ENCODE data around the gene PHACTR3. TPM values are rescaled to one million over a fixed set of nuclear protein-coding genes. Genes with fewer than 3 reads are reported as not detected.

Gene PHACTR3
- total and polyA plus RNA-seq, 2 of the 8 experiments (the other 6 are each of a cell fraction or from before 2014, with no cell fraction given): 0.05 to 0.13 TPM

GRCh38 chr20:59818911-59819310 is 214.6 kb downstream of the PHACTR3 start (continued):
- TF ChIP-seq CHD7 (IDR thresholded peaks at IDR 0.05; ENCODE audit: insufficient replicate concordance, low read length): no peak
- no peak for TF ChIP-seq CEBPB (IDR thresholded peaks at IDR 0.05; ENCODE audit: low read depth, low read length)
- no peak for TF ChIP-seq SP2 (IDR thresholded peaks at IDR 0.05; ENCODE audit: low read length)
- no peak for TF ChIP-seq YY1 (IDR thresholded peaks at IDR 0.05; ENCODE audit: low read depth, low read length)
- no peak for TF ChIP-seq KDM5A (IDR thresholded peaks at IDR 0.05; ENCODE audit: low read length)
- no peak for TF ChIP-seq RXRA (IDR thresholded peaks at IDR 0.05; ENCODE audit: insufficient read depth, low read depth, low read length)
- no peak for TF ChIP-seq CHD1 (IDR thresholded peaks at IDR 0.05; ENCODE audit: low read depth, low read length)
- no peak for TF ChIP-seq SIX5 (IDR thresholded peaks at IDR 0.05; ENCODE audit: low read depth, low read length)
- no peak for TF ChIP-seq GABPA (IDR thresholded peaks at IDR 0.05; ENCODE audit: borderline replicate concordance, insufficient read depth, low read length)
- TF ChIP-seq RBBP5 (IDR thresholded peaks at IDR 0.05; ENCODE audit: borderline replicate concordance, low read depth, low read length): no peak
- TF ChIP-seq PHF8 (conservative IDR thresholded peaks at IDR 0.05; ENCODE audit: low read depth, low read length): no peak
- TF ChIP-seq ATF3 (IDR thresholded peaks at IDR 0.05; ENCODE audit: insufficient read depth, low read depth, low read length): no peak
